Breast epithelium (tissue), 3 donors: ENCODE results near the gene NACC2.

Experiments used
- POLR2A ChIP-seq: fragments of 450-650 bp; IDR thresholded peaks from one replicate; pipeline ENCODE4 v1.6.1; 2016; ENCODE audit warnings: antibody characterized with exemption, mild to moderate bottlenecking, moderate library complexity
- TF ChIP-seq, protein P1 (sequence below), 3 donors: fragments of 450-650 bp; IDR thresholded peaks; one replicate each; pipeline ENCODE4 v1.5.1; 2016 to 2017; ENCODE audit warnings: antibody characterized with exemption in 3 of 3, mild to moderate bottlenecking in 3 of 3, moderate library complexity in 3 of 3

GRCh38 chr9:136093995-136094881 lies 851 bp downstream of the NACC2 start:
- TF ChIP-seq, protein P1, sequence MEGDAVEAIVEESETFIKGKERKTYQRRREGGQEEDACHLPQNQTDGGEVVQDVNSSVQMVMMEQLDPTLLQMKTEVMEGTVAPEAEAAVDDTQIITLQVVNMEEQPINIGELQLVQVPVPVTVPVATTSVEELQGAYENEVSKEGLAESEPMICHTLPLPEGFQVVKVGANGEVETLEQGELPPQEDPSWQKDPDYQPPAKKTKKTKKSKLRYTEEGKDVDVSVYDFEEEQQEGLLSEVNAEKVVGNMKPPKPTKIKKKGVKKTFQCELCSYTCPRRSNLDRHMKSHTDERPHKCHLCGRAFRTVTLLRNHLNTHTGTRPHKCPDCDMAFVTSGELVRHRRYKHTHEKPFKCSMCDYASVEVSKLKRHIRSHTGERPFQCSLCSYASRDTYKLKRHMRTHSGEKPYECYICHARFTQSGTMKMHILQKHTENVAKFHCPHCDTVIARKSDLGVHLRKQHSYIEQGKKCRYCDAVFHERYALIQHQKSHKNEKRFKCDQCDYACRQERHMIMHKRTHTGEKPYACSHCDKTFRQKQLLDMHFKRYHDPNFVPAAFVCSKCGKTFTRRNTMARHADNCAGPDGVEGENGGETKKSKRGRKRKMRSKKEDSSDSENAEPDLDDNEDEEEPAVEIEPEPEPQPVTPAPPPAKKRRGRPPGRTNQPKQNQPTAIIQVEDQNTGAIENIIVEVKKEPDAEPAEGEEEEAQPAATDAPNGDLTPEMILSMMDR (IDR thresholded peaks at IDR 0.05) = no peak
- no peak for TF ChIP-seq POLR2A
